HCT116 (cell line): Measurements from ENCODE around the gene PFKP. TPM values are rescaled to one million over a fixed set of nuclear protein-coding genes. Genes with fewer than 3 reads are reported as not detected.

Source experiments
- ATAC-seq: fragments of 200-7000 bp; cut with Tn5 transposase; 2 replicates; pipeline ENCODE4 v1.9.1; 2020; ENCODE audit warnings: mild to moderate bottlenecking, moderate library complexity
- BruUV-seq: library from RNA; stranded (reverse); fragments of 400-500 nt; replicated peaks from 2 replicates; lab custom pipeline; 2021; lab: Mats Ljungman, UMichigan
- CTCF ChIA-PET: fragments of 300-600 bp; sonication (Branson Sonifier 250); formaldehyde crosslinking; loops from one replicate; lab custom pipeline; 2021; ENCODE audit warnings: antibody characterized with exemption; lab: Charles Lee
- POLR2A ChIA-PET: fragments of 300-600, 350-600 bp; sonication (Branson Sonifier 250); formaldehyde crosslinking; loops from one replicate; lab custom pipeline; 2021; ENCODE audit warnings: antibody characterized with exemption; lab: Charles Lee
- RAD21 ChIA-PET, 2 experiments: fragments of 300-600 bp; sonication (Branson Sonifier 250); formaldehyde crosslinking; loops; one replicate each; lab custom pipeline; 2023; ENCODE audit warnings: low total read pairs in 2 of 2; ENCODE audit not compliant: uncharacterized antibody in 2 of 2, unreplicated experiment in 2 of 2, low non-redundant PET in 1 of 2; lab: Charles Lee
- DNase-seq: peaks from one replicate; pipeline ENCODE4 v3.0.0-alpha.2; 2010; ENCODE audit warnings: low read depth, low spot score
- H2AFZ ChIP-seq: fragments of 200-600 bp; shearing (Covaris generic), sonication (generic); 2 replicates; pipeline ENCODE4 v1.6.1; 2017; ENCODE audit warnings: low read depth, mixed run types, mixed read lengths, antibody characterized with exemption, low read length; ENCODE audit not compliant: poor library complexity, severe bottlenecking
- H3K27ac ChIP-seq: 2 replicates; pipeline ENCODE4 v1.5.1; 2012; ENCODE audit warnings: low read depth, low read length
- H3K27me3 ChIP-seq: fragments of 200-600 bp; sonication (generic); 2 replicates; pipeline ENCODE4 v1.6.1; 2016; ENCODE audit warnings: mixed run types, low read length, mixed read lengths; ENCODE audit not compliant: insufficient read depth
- H3K36me3 ChIP-seq, 2 experiments: fragments of 200-500 bp in 1 of 2; fragments of 200-600 bp in 1 of 2; sonication (Bioruptor generic) in 1 of 2; sonication (generic) in 1 of 2; 2 replicates each; pipeline versions ENCODE4 v1.5.1 to v1.6.1; 2014 to 2016; ENCODE audit warnings: low read length in 2 of 2, inconsistent platforms in 1 of 2, mixed read lengths in 1 of 2, mixed run types in 1 of 2; ENCODE audit not compliant: insufficient read depth in 2 of 2, control insufficient read depth in 1 of 2
- H3K4me1 ChIP-seq, 2 experiments: fragments of 200-600 bp in 1 of 2; sonication (generic) in 1 of 2; 2 replicates each; pipeline versions ENCODE4 v1.5.1 to v1.6.1; 2012 to 2017; ENCODE audit warnings: low read length in 2 of 2, inconsistent platforms in 1 of 2, mild to moderate bottlenecking in 1 of 2, mixed read lengths in 1 of 2, mixed run types in 1 of 2, moderate library complexity in 1 of 2; ENCODE audit not compliant: insufficient read depth in 2 of 2, control insufficient read depth in 1 of 2
- H3K4me2 ChIP-seq: fragments of 200-600 bp; sonication (generic); 2 replicates; pipeline ENCODE4 v1.6.1; 2017; ENCODE audit warnings: mixed run types, low read length, mixed read lengths
- H3K4me3 ChIP-seq, 2 experiments: fragments of 200-600 bp in 1 of 2; sonication (generic) in 1 of 2; replicated peaks in 1 of 2; 2 replicates each; pipeline ENCODE4 v1.5.1; 2011 to 2016; ENCODE audit warnings: low read length in 2 of 2, control low read depth in 1 of 2, low read depth in 1 of 2, mild to moderate bottlenecking in 1 of 2, mixed read lengths in 1 of 2, mixed run types in 1 of 2
- H3K79me2 ChIP-seq: fragments of 200-600 bp; sonication (generic); 2 replicates; pipeline ENCODE4 v1.6.1; 2017; ENCODE audit warnings: mild to moderate bottlenecking, mixed run types, low read length, moderate library complexity, mixed read lengths; ENCODE audit not compliant: insufficient read depth
- H3K9ac ChIP-seq: fragments of 200-600 bp; sonication (generic); 2 replicates; pipeline ENCODE4 v1.6.1; 2016; ENCODE audit warnings: low read length, mixed read lengths
- H3K9me2 ChIP-seq: fragments of 200-600 bp; sonication (generic), shearing (Covaris generic); 2 replicates; pipeline ENCODE4 v1.6.1; 2017; ENCODE audit warnings: mixed run types, mild to moderate bottlenecking, moderate library complexity; ENCODE audit not compliant: insufficient read depth
- H3K9me3 ChIP-seq, 2 experiments: fragments of 200-500 bp in 1 of 2; fragments of 200-600 bp in 1 of 2; sonication (Bioruptor generic) in 1 of 2; sonication (generic) in 1 of 2; 2 replicates each; pipeline ENCODE4 v1.6.1; 2014 to 2017; ENCODE audit warnings: low read length in 2 of 2, mixed read lengths in 2 of 2, inconsistent platforms in 1 of 2, low read depth in 1 of 2, mild to moderate bottlenecking in 1 of 2, mixed run types in 1 of 2, moderate library complexity in 1 of 2; ENCODE audit not compliant: control insufficient read depth in 1 of 2, insufficient read depth in 1 of 2
- H4K20me1 ChIP-seq: fragments of 200-600 bp; sonication (generic), shearing (Covaris generic); 2 replicates; pipeline ENCODE4 v1.6.1; 2017; ENCODE audit warnings: mixed run types, mild to moderate bottlenecking, moderate library complexity; ENCODE audit not compliant: insufficient read depth
- ATF3 ChIP-seq: IDR thresholded peaks from 2 replicates; pipeline ENCODE4 v1.6.1; 2012
- CBX3 ChIP-seq: IDR thresholded peaks from 2 replicates; pipeline ENCODE4 v1.6.1; 2012; ENCODE audit warnings: low read depth
- CTCF ChIP-seq, 3 experiments: fragments of 200-600 bp in 1 of 3; sonication (generic) in 1 of 3; IDR thresholded peaks in 2 of 3; conservative IDR thresholded peaks in 1 of 3; 2 replicates each; pipeline ENCODE4 v1.5.1; 2012 to 2017; ENCODE audit warnings: low read depth in 2 of 3, low read length in 2 of 3, antibody characterized with exemption in 1 of 3, borderline replicate concordance in 1 of 3, control low read depth in 1 of 3, mild to moderate bottlenecking in 1 of 3, mixed read lengths in 1 of 3, mixed run types in 1 of 3, moderate library complexity in 1 of 3; ENCODE audit not compliant: insufficient read depth in 1 of 3
- EZH2 ChIP-seq: fragments of 200-600 bp; sonication (generic); IDR thresholded peaks from 2 replicates; pipeline ENCODE4 v1.6.1; 2017; ENCODE audit warnings: antibody characterized with exemption, mixed run types
- EZH2phosphoT487 ChIP-seq: fragments of 200-600 bp; IDR thresholded peaks from 2 replicates; pipeline ENCODE4 v1.6.1; 2018; ENCODE audit warnings: antibody characterized with exemption, borderline replicate concordance
- FOSL1 ChIP-seq: IDR thresholded peaks from 2 replicates; pipeline ENCODE4 v1.6.1; 2012; ENCODE audit warnings: low read depth
- JUND ChIP-seq: IDR thresholded peaks from 2 replicates; pipeline ENCODE4 v1.6.1; 2012
- MAX ChIP-seq: IDR thresholded peaks from 2 replicates; pipeline ENCODE4 v1.6.1; 2012
- POLR2A ChIP-seq: IDR thresholded peaks from 2 replicates; pipeline ENCODE4 v1.7.0; 2011; ENCODE audit warnings: borderline replicate concordance; ENCODE audit not compliant: insufficient read depth, insufficient read length; ENCODE audit errors: extremely low read depth
- POLR2AphosphoS5 ChIP-seq: IDR thresholded peaks from 2 replicates; pipeline ENCODE4 v1.6.1; 2011; ENCODE audit warnings: mild to moderate bottlenecking, low read depth, low read length, moderate library complexity
- REST ChIP-seq: IDR thresholded peaks from 2 replicates; pipeline ENCODE4 v1.6.1; 2012; ENCODE audit warnings: low read depth
- SRF ChIP-seq: IDR thresholded peaks from 2 replicates; pipeline ENCODE4 v1.6.1; 2012; ENCODE audit warnings: low read depth
- TCF7L2 ChIP-seq: IDR thresholded peaks from 2 replicates; pipeline ENCODE4 v1.7.0; 2011; ENCODE audit warnings: borderline replicate concordance, inconsistent platforms; ENCODE audit not compliant: insufficient read depth, insufficient read length; ENCODE audit errors: extremely low read depth
- YY1 ChIP-seq: IDR thresholded peaks from 2 replicates; pipeline ENCODE4 v1.6.1; 2011; ENCODE audit warnings: low read length, low read depth, moderate library complexity, mild to moderate bottlenecking; ENCODE audit not compliant: insufficient replicate concordance; ENCODE audit errors: extremely low read depth
- ZBTB33 ChIP-seq: IDR thresholded peaks from 2 replicates; pipeline ENCODE4 v1.6.1; 2011; ENCODE audit warnings: mild to moderate bottlenecking, low read length, moderate library complexity; ENCODE audit not compliant: insufficient replicate concordance; ENCODE audit errors: extremely low read depth
- ZNF274 ChIP-seq: fragments of 200-500 bp; sonication (Bioruptor generic); IDR thresholded peaks from 2 replicates; pipeline ENCODE4 v1.6.1; 2014; ENCODE audit warnings: mild to moderate bottlenecking, low read depth, low read length, inconsistent platforms
- intact Hi-C: fragments of 100-400 bp; cut with micrococcal nuclease; formaldehyde crosslinking; loops from 2 replicates; pipeline ENCODE4 v1.10.0; 2022
- total RNA-seq: library from RNA; stranded (reverse); gene quantifications from one replicate; pipeline ENCODE4 v1.2.1, GENCODE V29; 2021; ENCODE audit not compliant: unreplicated experiment

PFKP gene
- total RNA-seq, 1 experiment from 2014 or later = 237 TPM

- peak overlapping the region; percentile 32 for H3K9ac ChIP-seq
- no peaks in the 10 kb centered on the region for H3K27me3 ChIP-seq
- H3K36me3 ChIP-seq = peaks cover 9 to 30% of the 10 kb centered on the region in 2 experiments
- peaks cover 33 to 75% of the 10 kb centered on the region in 2 experiments for H3K4me1 ChIP-seq
- H3K79me2 ChIP-seq = peaks cover 93% of the 10 kb centered on the region
- ChIA-PET POLR2A (interaction anchor here (0.8 kb wide), 1 partner anchor 20 kb away, joined by 3 read pairs; no protein-coding TSS in a partner anchor), CTCF (interaction anchor here (0.9 kb wide), 1 partner anchor 9 kb away, joined by 3 read pairs; no protein-coding TSS in a partner anchor), RAD21 (interaction anchor here (0.8 to 1.4 kb wide), 3 partner anchors 9 to 24 kb away, joined by 3 to 6 read pairs (median 4); no protein-coding TSS in a partner anchor)
- peak overlapping the region; percentile 87 for H3K4me2 ChIP-seq
- H2AFZ ChIP-seq = no peak overlapping the region
- TSS peak; percentile 18 for BruUV-seq
- no peaks in the 10 kb centered on the region for H3K9me3 ChIP-seq
- peaks cover 22% of the 10 kb centered on the region; the same call in 1 of the 2 replicates for H4K20me1 ChIP-seq
- 0 out of 4 replicates have a peak overlapping the region, but pooled peaks of 1 of the 2 experiments have one; percentile 4 for H3K4me3 ChIP-seq
- DNase-seq = peak; percentile 91
- peak; percentile 72 for ATAC-seq
- no peaks in the 10 kb centered on the region for H3K9me2 ChIP-seq
- peak overlapping the region; percentile 61 for H3K27ac ChIP-seq
- intact Hi-C loops = loop anchor here (1.0 kb wide), 1 partner anchor 20 kb away; no protein-coding TSS in a partner anchor
- TF ChIP-seq CTCF (IDR thresholded peaks at IDR 0.05 in 2 of 3, conservative IDR thresholded peaks at IDR 0.05 in 1 of 3; ENCODE audit: borderline replicate concordance in 1 of 3, insufficient read depth in 1 of 3, low read depth in 2 of 3, low read length in 2 of 3) (no peak), ZNF274 (no peak), POLR2AphosphoS5 (no peak), TCF7L2 (no peak), SRF (peak; percentile 3; the same call in 1 of the 2 replicates), REST (no peak), FOSL1 (peak; percentile 97), EZH2 (no peak), YY1 (peak; percentile 63), MAX (0 out of 2 replicates have a peak, but pooled peaks have one; percentile 29), ATF3 (no peak), EZH2phosphoT487 (no peak), ZBTB33 (no peak), CBX3 (peak; percentile 83), POLR2A (no peak), JUND (peak; percentile 97)
These were observed 4.3 kb downstream of the PFKP start for GRCh38 chr10:3071405-3072198.
